Astrocyte (in vitro differentiated cells and primary cell): Measurements from ENCODE around the gene PDK2. TPM values are rescaled to one million over a fixed set of nuclear protein-coding genes. Genes with fewer than 3 reads are reported as not detected.
A peak's percentile ranks its signal among the peaks of the same experiment; 100 is the strongest.

Source experiments
- DNase-seq: peaks from one replicate; pipeline ENCODE4 v3.0.0-alpha.2; 2010; ENCODE audit warnings: low read depth
- FAIRE-seq: peaks from 2 replicates; lab custom pipeline; 2011; peaks lifted over from hg19 to GRCh38; lab: Jason Lieb, UNC
- H2AFZ ChIP-seq: 2 replicates; pipeline ENCODE4 v1.6.0; 2012; ENCODE audit warnings: low read depth, low read length, inconsistent platforms
- H3K27ac ChIP-seq: 2 replicates; pipeline ENCODE4 v1.5.1; 2011; ENCODE audit warnings: low read depth, low read length, inconsistent platforms
- H3K27me3 ChIP-seq: 2 replicates; pipeline ENCODE4 v1.6.0; 2011; ENCODE audit warnings: low read length, inconsistent platforms; ENCODE audit not compliant: insufficient read depth
- H3K36me3 ChIP-seq: 2 replicates; pipeline ENCODE4 v1.5.1; 2011; ENCODE audit warnings: low read length, inconsistent platforms; ENCODE audit not compliant: insufficient read depth
- H3K4me1 ChIP-seq: 2 replicates; pipeline ENCODE4 v1.5.1; 2011; ENCODE audit warnings: low read length, inconsistent platforms; ENCODE audit not compliant: insufficient read depth
- H3K4me2 ChIP-seq: 2 replicates; pipeline ENCODE4 v1.6.0; 2012; ENCODE audit warnings: low read length, inconsistent platforms
- H3K4me3 ChIP-seq: 2 replicates; pipeline ENCODE4 v1.5.1; 2011; ENCODE audit warnings: low read depth, mild to moderate bottlenecking, low read length, inconsistent platforms; ENCODE audit not compliant: insufficient read depth
- H3K79me2 ChIP-seq: 2 replicates; pipeline ENCODE4 v1.6.0; 2012; ENCODE audit warnings: mild to moderate bottlenecking, low read length, inconsistent platforms; ENCODE audit not compliant: insufficient read depth
- H3K9ac ChIP-seq: 2 replicates; pipeline ENCODE4 v1.6.0; 2012; ENCODE audit warnings: mild to moderate bottlenecking, low read length, inconsistent platforms
- H3K9me3 ChIP-seq: 2 replicates; pipeline ENCODE4 v1.5.1; 2012; ENCODE audit warnings: low read depth, mild to moderate bottlenecking, low read length, inconsistent platforms; ENCODE audit not compliant: insufficient read depth
- H4K20me1 ChIP-seq: 2 replicates; pipeline ENCODE4 v1.6.0; 2012; ENCODE audit warnings: low read length, inconsistent platforms; ENCODE audit not compliant: insufficient read depth
- H3K27ac Mint-ChIP-seq: one replicate; pipeline ENCODE4 v1.8.0; 2021; ENCODE audit warnings: mild to moderate bottlenecking, mixed read lengths; ENCODE audit not compliant: unreplicated experiment
- H3K27me3 Mint-ChIP-seq: one replicate; pipeline ENCODE4 v1.8.0; 2021; ENCODE audit warnings: low read depth, mixed read lengths; ENCODE audit not compliant: unreplicated experiment
- H3K36me3 Mint-ChIP-seq: one replicate; pipeline ENCODE4 v1.8.0; 2021; ENCODE audit warnings: low read depth, mixed read lengths; ENCODE audit not compliant: unreplicated experiment
- H3K4me1 Mint-ChIP-seq: one replicate; pipeline ENCODE4 v1.8.0; 2021; ENCODE audit warnings: low read depth, mixed read lengths; ENCODE audit not compliant: unreplicated experiment
- H3K4me3 Mint-ChIP-seq: one replicate; pipeline ENCODE4 v1.8.0; 2021; ENCODE audit warnings: mild to moderate bottlenecking, moderate library complexity, mixed read lengths; ENCODE audit not compliant: unreplicated experiment
- H3K9me3 Mint-ChIP-seq: one replicate; pipeline ENCODE4 v1.8.0; 2021; ENCODE audit warnings: mild to moderate bottlenecking, mixed read lengths; ENCODE audit not compliant: unreplicated experiment
- EZH2 ChIP-seq: IDR thresholded peaks from 2 replicates; pipeline ENCODE4 v1.6.1; 2012; ENCODE audit warnings: mild to moderate bottlenecking, low read length, inconsistent platforms; ENCODE audit not compliant: insufficient read depth
- total RNA-seq: library from RNA; stranded (reverse); gene quantifications from 2 replicates; pipeline ENCODE4 v1.2.1, GENCODE V29; 2021
- TF ChIP-seq, protein P1 (sequence below): IDR thresholded peaks from 2 replicates; pipeline ENCODE4 v1.5.1; 2011; ENCODE audit warnings: low read depth, mild to moderate bottlenecking, inconsistent platforms, low read length, moderate library complexity; ENCODE audit not compliant: insufficient read depth

Gene PDK2
- total RNA-seq, 1 donor from 2014 or later, result 25.8 TPM

GRCh38 chr17:50144845-50145531 is 49.8 kb downstream of the PDK2 start:
- no peaks in the 10 kb centered on the region for H3K9me3 Mint-ChIP-seq
- peaks cover 42% of the 10 kb centered on the region for H3K36me3 Mint-ChIP-seq
- Histone ChIP-seq H3K4me1 (peaks cover 34% of the 10 kb centered on the region), H3K9me3 (no peaks in the 10 kb centered on the region), H3K36me3 (peaks cover 24% of the 10 kb centered on the region), H4K20me1 (peaks cover 92% of the 10 kb centered on the region), H3K27me3 (no peaks in the 10 kb centered on the region), H3K27ac (no peak overlapping the region), H2AFZ (no peak overlapping the region), H3K79me2 (peaks cover 83% of the 10 kb centered on the region), H3K4me2 (no peak overlapping the region), H3K4me3 (no peak overlapping the region), H3K9ac (peak overlapping the region; percentile 35)
- no peak overlapping the region for H3K27ac Mint-ChIP-seq
- no peaks in the 10 kb centered on the region for H3K27me3 Mint-ChIP-seq
- peaks cover 13% of the 10 kb centered on the region for H3K4me1 Mint-ChIP-seq
- no peak for TF ChIP-seq EZH2
- TF ChIP-seq, protein P1, sequence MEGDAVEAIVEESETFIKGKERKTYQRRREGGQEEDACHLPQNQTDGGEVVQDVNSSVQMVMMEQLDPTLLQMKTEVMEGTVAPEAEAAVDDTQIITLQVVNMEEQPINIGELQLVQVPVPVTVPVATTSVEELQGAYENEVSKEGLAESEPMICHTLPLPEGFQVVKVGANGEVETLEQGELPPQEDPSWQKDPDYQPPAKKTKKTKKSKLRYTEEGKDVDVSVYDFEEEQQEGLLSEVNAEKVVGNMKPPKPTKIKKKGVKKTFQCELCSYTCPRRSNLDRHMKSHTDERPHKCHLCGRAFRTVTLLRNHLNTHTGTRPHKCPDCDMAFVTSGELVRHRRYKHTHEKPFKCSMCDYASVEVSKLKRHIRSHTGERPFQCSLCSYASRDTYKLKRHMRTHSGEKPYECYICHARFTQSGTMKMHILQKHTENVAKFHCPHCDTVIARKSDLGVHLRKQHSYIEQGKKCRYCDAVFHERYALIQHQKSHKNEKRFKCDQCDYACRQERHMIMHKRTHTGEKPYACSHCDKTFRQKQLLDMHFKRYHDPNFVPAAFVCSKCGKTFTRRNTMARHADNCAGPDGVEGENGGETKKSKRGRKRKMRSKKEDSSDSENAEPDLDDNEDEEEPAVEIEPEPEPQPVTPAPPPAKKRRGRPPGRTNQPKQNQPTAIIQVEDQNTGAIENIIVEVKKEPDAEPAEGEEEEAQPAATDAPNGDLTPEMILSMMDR, result no peak
- DNase-seq (no peak), FAIRE-seq (no peak)
- H3K4me3 Mint-ChIP-seq, result peak overlapping the region; percentile 47

DNA sequence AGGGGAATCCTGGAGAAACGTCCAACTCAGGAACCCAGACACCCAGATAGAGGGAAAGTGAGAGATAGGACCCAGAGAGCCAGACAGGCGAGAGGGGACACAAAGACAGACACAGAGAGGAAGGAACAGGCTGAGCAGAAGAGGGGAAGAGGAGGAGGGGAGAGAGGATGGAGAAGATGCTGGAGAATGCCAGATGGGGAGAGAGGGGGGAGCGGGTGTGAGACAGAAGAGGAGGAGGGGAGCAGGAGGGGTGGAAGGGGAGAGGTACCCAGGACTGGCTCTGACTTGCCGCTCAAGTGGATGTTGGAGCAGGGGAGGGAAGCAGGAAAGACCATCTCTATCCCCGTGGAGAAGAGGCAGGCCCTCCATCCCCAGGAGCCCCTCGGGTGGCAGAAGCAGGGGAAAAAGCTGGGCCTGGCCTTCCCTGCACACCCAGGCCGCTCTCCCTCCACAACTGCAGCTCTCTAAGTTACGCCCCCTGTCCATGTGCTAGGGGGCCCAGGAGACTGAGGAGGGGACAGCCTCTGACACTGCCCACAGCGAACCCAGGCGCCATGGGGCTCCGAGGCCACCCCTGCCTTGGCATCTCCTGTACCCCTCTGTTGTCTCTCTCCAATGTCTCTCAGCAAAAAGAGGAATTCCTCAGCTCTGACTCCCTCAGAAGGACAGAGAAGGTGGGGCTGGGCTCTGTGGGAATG is 50.5 kb downstream of the PDK2 start:
- Mint-ChIP-seq H3K4me1 (peaks cover 13% of the 10 kb centered on the region), H3K4me3 (peak overlapping the region; percentile 72), H3K27ac (no peak overlapping the region), H3K36me3 (peaks cover 38% of the 10 kb centered on the region), H3K9me3 (no peaks in the 10 kb centered on the region), H3K27me3 (no peaks in the 10 kb centered on the region)
- no peaks in the 10 kb centered on the region for H3K9me3 ChIP-seq
- no peak overlapping the region for H3K4me3 ChIP-seq
- DNase-seq (no peak), FAIRE-seq (no peak)
- peaks cover 27% of the 10 kb centered on the region for H3K4me1 ChIP-seq
- no peak overlapping the region for H2AFZ ChIP-seq
- peak overlapping the region; percentile 89 for H3K4me2 ChIP-seq
- peaks cover 85% of the 10 kb centered on the region for H4K20me1 ChIP-seq
- H3K9ac ChIP-seq, result peak overlapping the region; percentile 35
- peaks cover 24% of the 10 kb centered on the region for H3K36me3 ChIP-seq
- peaks cover 89% of the 10 kb centered on the region for H3K79me2 ChIP-seq
- H3K27ac ChIP-seq, result no peak overlapping the region
- TF ChIP-seq, protein P1, result no peak
- TF ChIP-seq EZH2, result no peak
- H3K27me3 ChIP-seq, result no peaks in the 10 kb centered on the region
